ENCODE data around the gene GLUL.

GRCh38 chr1:182385885-182386853, 5.4 kb downstream of the GLUL start:
- TF ChIP-seq NFRKB (IDR thresholded peaks at IDR 0.05) (no peak), ELF4 (IDR thresholded peaks at IDR 0.05) (no peak), L3MBTL2 (conservative IDR thresholded peaks at IDR 0.05) (no peak), ZNF384 (IDR thresholded peaks at IDR 0.05) (no peak), SP1 (IDR thresholded peaks at IDR 0.05) (no peak), SUZ12 (IDR thresholded peaks at IDR 0.05) (no peak), HDGF (IDR thresholded peaks at IDR 0.05; ENCODE audit: borderline replicate concordance) (no peak), BHLHE40 (IDR thresholded peaks at IDR 0.05; ENCODE audit: borderline replicate concordance) (no peak), FOXM1 (IDR thresholded peaks at IDR 0.05; ENCODE audit: borderline replicate concordance) (no peak)
